HEK293 (cell line): ENCODE data around the gene VAMP5.

Source experiments
- CTCF ChIA-PET: fragments of 350-600 bp; formaldehyde crosslinking; extraction: SDS; loops from one replicate; lab custom pipeline; 2021; ENCODE audit warnings: antibody characterized with exemption; lab: Yijun Ruan, JAX
- POLR2A ChIA-PET: fragments of 300-600 bp; formaldehyde crosslinking; extraction: SDS; loops from one replicate; lab custom pipeline; 2020; ENCODE audit warnings: antibody characterized with exemption, inconsistent platforms; lab: Yijun Ruan, JAX
- H3K27ac ChIP-seq: fragments of 200-500 bp; sonication (Bioruptor generic); 2 replicates; pipeline ENCODE4 v1.5.1; 2014; ENCODE audit warnings: low read depth, low read length, control low read depth, inconsistent platforms; ENCODE audit errors: extremely low read depth
- H3K36me3 ChIP-seq, 2 experiments: fragments of 200-500 bp in 1 of 2; sonication (Bioruptor generic) in 1 of 2; 1 replicate in 1 of 2; 2 replicates in 1 of 2; pipeline ENCODE4 v1.5.1; 2014 to 2017; ENCODE audit warnings: inconsistent platforms in 2 of 2, low read length in 2 of 2; ENCODE audit not compliant: control insufficient read depth in 2 of 2, insufficient read depth in 1 of 2
- H3K4me1 ChIP-seq: fragments of 200-500 bp; sonication (Bioruptor generic); 2 replicates; pipeline ENCODE4 v1.5.1; 2014; ENCODE audit warnings: mild to moderate bottlenecking, low read length, inconsistent platforms; ENCODE audit not compliant: control insufficient read depth, insufficient read depth
- H3K4me3 ChIP-seq: 2 replicates; pipeline ENCODE4 v1.5.1; 2011; ENCODE audit warnings: low read depth, mild to moderate bottlenecking, control low read depth, low read length, moderate library complexity
- H3K9me3 ChIP-seq: fragments of 200-500 bp; sonication (Bioruptor generic); 2 replicates; pipeline ENCODE4 v1.5.1; 2014; ENCODE audit warnings: low read depth, low read length, inconsistent platforms; ENCODE audit not compliant: control insufficient read depth, insufficient read depth
- GLI2 ChIP-seq: fragments of 450-650 bp; formaldehyde crosslinking; IDR thresholded peaks from 2 replicates; pipeline ENCODE4; 2017; ENCODE audit warnings: missing biosample characterization, missing genetic modification characterization, low read depth, borderline replicate concordance
- HOXD13 ChIP-seq: sonication (generic); formaldehyde crosslinking; IDR thresholded peaks from 2 replicates; pipeline ENCODE4 v1.8.0; 2022; ENCODE audit warnings: missing genetic modification reagents, borderline replicate concordance
- PRDM1 ChIP-seq: fragments of 450-650 bp; formaldehyde crosslinking; IDR thresholded peaks from 2 replicates; pipeline ENCODE4; 2016; ENCODE audit warnings: missing biosample characterization, missing genetic modification characterization
- RBAK ChIP-seq: fragments of 450-650 bp; formaldehyde crosslinking; IDR thresholded peaks from 2 replicates; pipeline ENCODE4 v1.5.1; 2016; ENCODE audit warnings: missing biosample characterization, missing genetic modification characterization
- SP3 ChIP-seq: fragments of 450-650 bp; formaldehyde crosslinking; IDR thresholded peaks from 2 replicates; pipeline ENCODE4 v1.5.1; 2016; ENCODE audit warnings: missing biosample characterization, missing genetic modification characterization
- ZNF132 ChIP-seq: fragments of 450-650 bp; formaldehyde crosslinking; IDR thresholded peaks from 2 replicates; pipeline ENCODE4 v1.5.1; 2017; ENCODE audit warnings: missing biosample characterization, missing genetic modification characterization, borderline replicate concordance
- ZNF157 ChIP-seq: fragments of 450-650 bp; formaldehyde crosslinking; IDR thresholded peaks from 2 replicates; pipeline ENCODE4 v1.5.1; 2016; ENCODE audit warnings: missing biosample characterization, missing genetic modification characterization
- ZNF19 ChIP-seq: fragments of 450-650 bp; formaldehyde crosslinking; IDR thresholded peaks from 2 replicates; pipeline ENCODE4; 2016; ENCODE audit warnings: missing biosample characterization, missing genetic modification characterization, low read depth
- ZNF214 ChIP-seq: fragments of 450-650 bp; formaldehyde crosslinking; IDR thresholded peaks from 2 replicates; pipeline ENCODE4 v1.5.1; 2017; ENCODE audit warnings: missing biosample characterization, mild to moderate bottlenecking, missing genetic modification characterization, borderline replicate concordance
- ZNF266 ChIP-seq: fragments of 450-650 bp; formaldehyde crosslinking; IDR thresholded peaks from 2 replicates; pipeline ENCODE4 v1.5.1; 2016; ENCODE audit warnings: missing biosample characterization, missing genetic modification characterization, low read depth
- ZNF335 ChIP-seq: fragments of 450-650 bp; formaldehyde crosslinking; conservative IDR thresholded peaks from 2 replicates; pipeline ENCODE4 v1.5.1; 2016; ENCODE audit warnings: missing biosample characterization, missing genetic modification characterization
- ZNF341 ChIP-seq: fragments of 450-650 bp; formaldehyde crosslinking; IDR thresholded peaks from 2 replicates; pipeline ENCODE4; 2016; ENCODE audit warnings: low read depth, missing biosample characterization, missing genetic modification characterization
- ZNF416 ChIP-seq: fragments of 450-650 bp; formaldehyde crosslinking; IDR thresholded peaks from 2 replicates; pipeline ENCODE4 v1.5.1; 2016; ENCODE audit warnings: missing biosample characterization, missing genetic modification characterization
- ZNF433 ChIP-seq: fragments of 450-650 bp; formaldehyde crosslinking; IDR thresholded peaks from 2 replicates; pipeline ENCODE4 v1.5.1; 2016; ENCODE audit warnings: missing biosample characterization, missing genetic modification characterization, low read depth
- ZNF580 ChIP-seq: fragments of 450-650 bp; formaldehyde crosslinking; IDR thresholded peaks from 2 replicates; pipeline ENCODE4 v1.5.1; 2016; ENCODE audit warnings: missing biosample characterization, missing genetic modification characterization
- ZNF585B ChIP-seq: fragments of 450-650 bp; formaldehyde crosslinking; IDR thresholded peaks from 2 replicates; pipeline ENCODE4 v1.5.1; 2016; ENCODE audit warnings: missing biosample characterization, missing genetic modification characterization
- ZNF658 ChIP-seq: fragments of 450-650 bp; formaldehyde crosslinking; IDR thresholded peaks from 2 replicates; pipeline ENCODE4; 2016; ENCODE audit warnings: missing biosample characterization, missing genetic modification characterization
- ZSCAN16 ChIP-seq: fragments of 450-650 bp; formaldehyde crosslinking; IDR thresholded peaks from 2 replicates; pipeline ENCODE4 v1.5.1; 2016; ENCODE audit warnings: missing biosample characterization, missing genetic modification characterization
- ZSCAN23 ChIP-seq: fragments of 450-650 bp; formaldehyde crosslinking; IDR thresholded peaks from 2 replicates; pipeline ENCODE4 v1.5.1; 2016; ENCODE audit warnings: missing biosample characterization, missing genetic modification characterization
- ZSCAN30 ChIP-seq: fragments of 450-650 bp; IDR thresholded peaks from 2 replicates; pipeline ENCODE4 v1.5.1; 2018; ENCODE audit warnings: missing biosample characterization, mild to moderate bottlenecking, missing genetic modification characterization, moderate library complexity
- ZSCAN5A ChIP-seq: fragments of 450-650 bp; formaldehyde crosslinking; IDR thresholded peaks from 2 replicates; pipeline ENCODE4 v1.5.1; 2016; ENCODE audit warnings: missing biosample characterization, missing genetic modification characterization
- ZXDB ChIP-seq: fragments of 450-650 bp; formaldehyde crosslinking; IDR thresholded peaks from 2 replicates; pipeline ENCODE4 v1.5.1; 2016; ENCODE audit warnings: missing biosample characterization, missing genetic modification characterization
- TF ChIP-seq, protein P1 (sequence below): fragments of 450-650 bp; formaldehyde crosslinking; IDR thresholded peaks from 2 replicates; pipeline ENCODE4 v1.5.1; 2016; ENCODE audit warnings: missing biosample characterization, missing genetic modification characterization
- TF ChIP-seq, protein P2 (sequence below): fragments of 450-650 bp; IDR thresholded peaks from 2 replicates; pipeline ENCODE4 v1.5.1; 2018; ENCODE audit warnings: missing biosample characterization, mild to moderate bottlenecking, missing genetic modification characterization
- TF ChIP-seq, protein P3 (sequence below): fragments of 450-650 bp; formaldehyde crosslinking; IDR thresholded peaks from 2 replicates; pipeline ENCODE4 v1.5.1; 2016; ENCODE audit warnings: missing biosample characterization, missing genetic modification characterization

The VAMP5 gene

DNA sequence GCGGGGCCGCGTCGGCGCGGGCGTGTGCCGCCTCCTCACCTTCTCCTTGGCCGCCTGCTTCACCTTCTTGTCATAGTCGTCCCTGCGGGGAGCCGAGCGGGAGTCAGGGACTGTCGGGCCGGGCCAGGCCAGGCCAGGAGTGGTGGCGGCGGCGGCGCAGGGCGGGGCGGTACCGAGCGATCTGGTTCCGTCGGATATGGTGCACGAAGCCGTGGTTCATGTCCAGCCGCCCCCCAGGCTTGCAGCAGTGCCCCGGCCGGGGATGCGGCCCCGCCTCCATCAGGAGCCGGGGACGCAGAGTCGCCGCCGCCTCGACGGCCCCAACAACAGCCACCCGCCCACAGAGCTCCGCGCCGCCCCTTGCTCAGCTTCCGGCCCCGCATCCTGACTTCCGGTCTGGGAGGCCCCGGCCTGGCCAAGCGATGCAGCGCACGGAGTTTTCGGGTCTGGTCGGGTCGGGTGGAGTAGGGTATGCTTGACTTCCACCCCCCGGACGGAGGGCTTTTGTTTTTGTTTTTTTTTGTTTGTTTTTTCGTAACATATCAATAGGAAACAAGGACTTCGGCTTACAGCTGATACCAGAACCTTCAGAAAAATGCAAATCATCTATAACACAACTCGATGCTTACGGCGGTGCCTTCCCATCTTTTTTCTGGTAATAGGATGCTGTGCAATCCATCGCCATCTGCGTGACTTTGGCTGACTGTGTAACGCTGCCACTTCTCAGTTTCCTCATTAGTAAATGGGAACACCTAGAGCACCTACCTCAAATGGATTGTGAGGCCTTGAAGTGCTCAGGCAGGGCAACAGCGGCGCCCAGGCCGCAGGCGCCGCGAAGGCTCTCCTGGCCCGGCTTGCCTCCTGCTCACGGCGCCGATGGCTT is 27.7 kb downstream of the VAMP5 start, which contains the start of gene C2orf68 (continued):
- TF ChIP-seq, protein P1, sequence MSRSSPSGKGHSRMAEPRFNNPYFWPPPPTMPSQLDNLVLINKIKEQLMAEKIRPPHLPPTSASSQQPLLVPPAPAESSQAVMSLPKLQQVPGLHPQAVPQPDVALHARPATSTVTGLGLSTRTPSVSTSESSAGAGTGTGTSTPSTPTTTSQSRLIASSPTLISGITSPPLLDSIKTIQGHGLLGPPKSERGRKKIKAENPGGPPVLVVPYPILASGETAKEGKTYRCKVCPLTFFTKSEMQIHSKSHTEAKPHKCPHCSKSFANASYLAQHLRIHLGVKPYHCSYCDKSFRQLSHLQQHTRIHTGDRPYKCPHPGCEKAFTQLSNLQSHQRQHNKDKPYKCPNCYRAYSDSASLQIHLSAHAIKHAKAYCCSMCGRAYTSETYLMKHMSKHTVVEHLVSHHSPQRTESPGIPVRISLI: peak; percentile 10; the same call in 1 of the 2 replicates
- TF ChIP-seq ZNF132 (no peak), ZNF658 (tag by site-specific recombination) (no peak), ZNF341 (tag by site-specific recombination) (peak; percentile 62), ZNF157 (tag by site-specific recombination) (no peak), ZSCAN16 (tag by site-specific recombination) (no peak), RBAK (tag by site-specific recombination) (no peak), ZSCAN23 (no peak), ZNF580 (tag by site-specific recombination) (0 out of 2 replicates have a peak, but pooled peaks have one; percentile 35), ZXDB (tag by site-specific recombination) (peak; percentile 87; the same call in 1 of the 2 replicates), ZNF335 (tag by site-specific recombination) (peak; percentile 58), SP3 (tag by site-specific recombination) (peak; percentile 86)
- TF ChIP-seq, protein P2, sequence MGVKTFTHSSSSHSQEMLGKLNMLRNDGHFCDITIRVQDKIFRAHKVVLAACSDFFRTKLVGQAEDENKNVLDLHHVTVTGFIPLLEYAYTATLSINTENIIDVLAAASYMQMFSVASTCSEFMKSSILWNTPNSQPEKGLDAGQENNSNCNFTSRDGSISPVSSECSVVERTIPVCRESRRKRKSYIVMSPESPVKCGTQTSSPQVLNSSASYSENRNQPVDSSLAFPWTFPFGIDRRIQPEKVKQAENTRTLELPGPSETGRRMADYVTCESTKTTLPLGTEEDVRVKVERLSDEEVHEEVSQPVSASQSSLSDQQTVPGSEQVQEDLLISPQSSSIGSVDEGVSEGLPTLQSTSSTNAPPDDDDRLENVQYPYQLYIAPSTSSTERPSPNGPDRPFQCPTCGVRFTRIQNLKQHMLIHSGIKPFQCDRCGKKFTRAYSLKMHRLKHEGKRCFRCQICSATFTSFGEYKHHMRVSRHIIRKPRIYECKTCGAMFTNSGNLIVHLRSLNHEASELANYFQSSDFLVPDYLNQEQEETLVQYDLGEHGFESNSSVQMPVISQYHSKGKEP (tag by site-specific recombination): no peak

GRCh38 chr2:85613717-85614515 is 29.7 kb downstream of the VAMP5 start:
- Histone ChIP-seq H3K9me3 (no peaks in the 10 kb centered on the region), H3K4me3 (no peak overlapping the region), H3K4me1 (peaks cover 8% of the 10 kb centered on the region), H3K36me3 (peaks cover 12 to 24% of the 10 kb centered on the region in 2 experiments; a peak in 2 of 3 replicates), H3K27ac (no peak overlapping the region)
- ChIA-PET CTCF (interaction anchor here (0.9 to 1.0 kb wide), 2 partner anchors 22 to 231 kb away, joined by 3 read pairs; no protein-coding TSS in a partner anchor), POLR2A (interaction anchor here (0.6 to 1.3 kb wide), 2 partner anchors 53 to 544 kb away, joined by 3 to 5 read pairs; partner anchors contain the start of gene GGCX)
- no peak for TF ChIP-seq ZNF266 (tag by site-specific recombination)
- no peak for TF ChIP-seq ZNF585B
- TF ChIP-seq ZNF433 (tag by site-specific recombination): no peak
- no peak for TF ChIP-seq ZNF19 (tag by site-specific recombination)
- no peak for TF ChIP-seq ZSCAN23
- TF ChIP-seq ZSCAN30 (tag by site-specific recombination): no peak
- TF ChIP-seq, protein P3, sequence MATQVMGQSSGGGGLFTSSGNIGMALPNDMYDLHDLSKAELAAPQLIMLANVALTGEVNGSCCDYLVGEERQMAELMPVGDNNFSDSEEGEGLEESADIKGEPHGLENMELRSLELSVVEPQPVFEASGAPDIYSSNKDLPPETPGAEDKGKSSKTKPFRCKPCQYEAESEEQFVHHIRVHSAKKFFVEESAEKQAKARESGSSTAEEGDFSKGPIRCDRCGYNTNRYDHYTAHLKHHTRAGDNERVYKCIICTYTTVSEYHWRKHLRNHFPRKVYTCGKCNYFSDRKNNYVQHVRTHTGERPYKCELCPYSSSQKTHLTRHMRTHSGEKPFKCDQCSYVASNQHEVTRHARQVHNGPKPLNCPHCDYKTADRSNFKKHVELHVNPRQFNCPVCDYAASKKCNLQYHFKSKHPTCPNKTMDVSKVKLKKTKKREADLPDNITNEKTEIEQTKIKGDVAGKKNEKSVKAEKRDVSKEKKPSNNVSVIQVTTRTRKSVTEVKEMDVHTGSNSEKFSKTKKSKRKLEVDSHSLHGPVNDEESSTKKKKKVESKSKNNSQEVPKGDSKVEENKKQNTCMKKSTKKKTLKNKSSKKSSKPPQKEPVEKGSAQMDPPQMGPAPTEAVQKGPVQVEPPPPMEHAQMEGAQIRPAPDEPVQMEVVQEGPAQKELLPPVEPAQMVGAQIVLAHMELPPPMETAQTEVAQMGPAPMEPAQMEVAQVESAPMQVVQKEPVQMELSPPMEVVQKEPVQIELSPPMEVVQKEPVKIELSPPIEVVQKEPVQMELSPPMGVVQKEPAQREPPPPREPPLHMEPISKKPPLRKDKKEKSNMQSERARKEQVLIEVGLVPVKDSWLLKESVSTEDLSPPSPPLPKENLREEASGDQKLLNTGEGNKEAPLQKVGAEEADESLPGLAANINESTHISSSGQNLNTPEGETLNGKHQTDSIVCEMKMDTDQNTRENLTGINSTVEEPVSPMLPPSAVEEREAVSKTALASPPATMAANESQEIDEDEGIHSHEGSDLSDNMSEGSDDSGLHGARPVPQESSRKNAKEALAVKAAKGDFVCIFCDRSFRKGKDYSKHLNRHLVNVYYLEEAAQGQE: no peak
- TF ChIP-seq PRDM1 (tag by site-specific recombination): no peak
- no peak for TF ChIP-seq ZSCAN5A (tag by site-specific recombination)
- TF ChIP-seq SP3 (tag by site-specific recombination): no peak
- TF ChIP-seq ZNF416: no peak
- TF ChIP-seq HOXD13 (CRISPR knock-in tag): no peak
- TF ChIP-seq GLI2 (tag by site-specific recombination): no peak
- no peak for TF ChIP-seq ZNF214 (tag by site-specific recombination)
